H1 (cell line): ENCODE results near the gene CDC73. TPM values are rescaled to one million over a fixed set of nuclear protein-coding genes. Genes with fewer than 3 reads are reported as not detected.

ENCODE experiments used
- BACH1 ChIP-seq: IDR thresholded peaks from 2 replicates; pipeline ENCODE4 v1.6.1; 2012; ENCODE audit warnings: low read length, improper control_type of control experiment
- BRCA1 ChIP-seq: IDR thresholded peaks from 2 replicates; pipeline ENCODE4 v1.6.1; 2012; ENCODE audit warnings: low read depth, low read length, improper control_type of control experiment
- CBX8 ChIP-seq: fragments of 300-800, 300-1000 bp; sonication (generic); IDR thresholded peaks from 2 replicates; pipeline ENCODE4 v1.7.1; 2016; ENCODE audit warnings: low read depth, low read length, borderline replicate concordance
- CEBPB ChIP-seq: IDR thresholded peaks from 2 replicates; pipeline ENCODE4 v1.6.1; 2012; ENCODE audit warnings: low read depth, low read length
- CHD2 ChIP-seq: IDR thresholded peaks from 2 replicates; pipeline ENCODE4 v1.6.1; 2012; ENCODE audit warnings: low read length, improper control_type of control experiment
- CREB1 ChIP-seq: IDR thresholded peaks from 2 replicates; pipeline ENCODE4 v1.6.1; 2012; ENCODE audit warnings: inconsistent platforms
- E2F6 ChIP-seq: IDR thresholded peaks from 2 replicates; pipeline ENCODE4 v1.6.1; 2012; ENCODE audit warnings: inconsistent platforms
- EGR1 ChIP-seq: IDR thresholded peaks from 2 replicates; pipeline ENCODE4 v1.6.1; 2011; ENCODE audit warnings: low read depth, low read length, borderline replicate concordance
- EZH2 ChIP-seq: fragments of 200-600 bp; sonication (generic); IDR thresholded peaks from 2 replicates; pipeline ENCODE4 v1.7.1; 2012; ENCODE audit warnings: low read depth, mild to moderate bottlenecking, moderate library complexity, low read length, inconsistent platforms; ENCODE audit not compliant: severe bottlenecking
- HDAC6 ChIP-seq: IDR thresholded peaks from one replicate; pipeline ENCODE4 v1.7.1; 2012; ENCODE audit warnings: low read depth, mild to moderate bottlenecking, inconsistent platforms, low read length, moderate library complexity
- POLR2AphosphoS5 ChIP-seq: IDR thresholded peaks from 2 replicates; pipeline ENCODE4 v1.6.1; 2011; ENCODE audit warnings: low read depth, low read length
- POU5F1 ChIP-seq: IDR thresholded peaks from 2 replicates; pipeline ENCODE4 v1.6.1; 2011; ENCODE audit warnings: low read depth, mild to moderate bottlenecking, low read length, moderate library complexity
- RFX5 ChIP-seq: IDR thresholded peaks from 2 replicates; pipeline ENCODE4 v1.6.1; 2011; ENCODE audit warnings: low read depth, low read length, improper control_type of control experiment, borderline replicate concordance
- RXRA ChIP-seq: IDR thresholded peaks from 2 replicates; pipeline ENCODE4 v1.6.1; 2011; ENCODE audit warnings: low read depth, mild to moderate bottlenecking, low read length, moderate library complexity; ENCODE audit not compliant: insufficient read depth
- SAP30 ChIP-seq: fragments of 300-600 bp; sonication (generic); IDR thresholded peaks from 2 replicates; pipeline ENCODE4 v1.7.1; 2012; ENCODE audit warnings: low read length, moderate library complexity, mild to moderate bottlenecking, inconsistent platforms; ENCODE audit not compliant: insufficient read depth, insufficient replicate concordance
- SIRT6 ChIP-seq: IDR thresholded peaks from one replicate; pipeline ENCODE4 v1.7.1; 2012; ENCODE audit warnings: low read length, inconsistent platforms
- SP1 ChIP-seq: IDR thresholded peaks from 2 replicates; pipeline ENCODE4 v1.6.1; 2011; ENCODE audit warnings: low read depth, low read length
- TCF12 ChIP-seq: IDR thresholded peaks from 2 replicates; pipeline ENCODE4 v1.6.1; 2011; ENCODE audit warnings: low read depth, mild to moderate bottlenecking, low read length
- YY1 ChIP-seq: IDR thresholded peaks from 2 replicates; pipeline ENCODE4 v1.6.1; 2011; ENCODE audit warnings: low read depth, mild to moderate bottlenecking, low read length
- ZNF274 ChIP-seq: IDR thresholded peaks from 2 replicates; pipeline ENCODE4 v1.7.0; 2012; ENCODE audit warnings: low read length, borderline replicate concordance; ENCODE audit errors: extremely low read depth
- polyA plus RNA-seq, 7 experiments: library from polyadenylated mRNA; depleted of rRNA in 3 of 7; stranded (reverse) in 5 of 7; unstranded in 2 of 7; fragments of >200 nt in 5 of 7; fragments of 200-250 nt in 2 of 7; gene quantifications; 1 replicate in 5 of 7; 2 replicates in 1 of 7; 4 replicates in 1 of 7; pipeline versions ENCODE4 v1.2.1 to v1.2.3, GENCODE V29; 2011 to 2013; ENCODE audit warnings: missing spikeins in 2 of 7, mixed read lengths in 2 of 7
- total RNA-seq: library from RNA; stranded (reverse); fragmentation: NEBNext Ultra II Directional; extraction: Animal tissue kit (Norgen Biotek cat#: 25700); gene quantifications from 2 replicates; pipeline ENCODE4 v1.2.1, GENCODE V29; 2021
- TF ChIP-seq, protein P1 (sequence below): IDR thresholded peaks from 2 replicates; pipeline ENCODE4 v1.6.1; 2011; ENCODE audit warnings: low read depth, mild to moderate bottlenecking, low read length; ENCODE audit not compliant: insufficient read depth
- TF ChIP-seq, protein P2 (sequence below): IDR thresholded peaks from 2 replicates; pipeline ENCODE4 v1.6.1; 2012; ENCODE audit warnings: low read length, inconsistent platforms

The CDC73 gene
- total and polyA plus RNA-seq, 2 of the 8 experiments (the other 6 are each of a cell fraction or from before 2014, with no cell fraction given) = 9.8 to 64.0 TPM

DNA sequence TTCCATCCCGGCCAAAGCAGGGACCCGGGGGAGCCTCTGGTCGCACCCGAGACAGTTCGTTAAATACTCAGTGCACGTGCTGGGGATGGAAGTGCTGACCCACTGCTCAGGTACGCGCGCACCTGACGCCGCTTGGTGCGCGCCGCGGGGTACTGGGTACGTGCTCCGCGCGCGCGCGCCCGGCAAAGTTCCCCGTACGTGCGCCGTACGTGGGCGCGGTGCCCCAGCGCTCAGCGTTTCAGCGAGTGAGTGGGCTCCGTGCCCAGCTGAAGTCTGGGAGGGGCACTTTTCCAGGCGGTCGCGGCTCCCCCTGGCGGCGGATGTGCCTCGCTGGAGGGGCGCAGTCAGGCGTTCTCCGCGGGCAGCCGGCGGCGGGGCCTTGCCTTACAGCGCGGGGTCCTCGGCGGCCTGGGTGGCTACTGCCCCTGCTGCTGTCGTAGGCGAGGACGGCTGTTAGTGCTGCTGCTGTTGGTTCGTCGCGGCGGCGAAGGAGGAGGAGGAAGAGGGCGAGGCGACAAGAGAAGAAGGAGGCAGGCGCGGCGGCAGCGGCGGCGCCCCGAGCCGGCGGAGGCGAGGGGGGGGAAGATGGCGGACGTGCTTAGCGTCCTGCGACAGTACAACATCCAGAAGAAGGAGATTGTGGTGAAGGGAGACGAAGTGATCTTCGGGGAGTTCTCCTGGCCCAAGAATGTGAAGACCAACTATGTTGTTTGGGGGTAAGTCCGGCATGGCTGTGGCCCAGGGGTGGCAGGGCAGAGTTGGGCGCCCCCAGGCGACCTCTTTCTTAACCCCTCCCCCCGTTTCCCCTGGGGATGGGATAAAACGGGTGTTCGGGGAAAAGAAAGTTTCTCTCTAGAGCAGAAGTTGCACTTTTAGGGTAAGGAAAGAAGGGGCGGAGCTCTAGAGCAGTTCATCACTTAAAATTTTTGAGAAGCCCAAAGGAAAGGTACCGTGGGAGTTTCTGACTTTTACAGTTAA is at the start of gene CDC73 (continued):
- TF ChIP-seq ZNF274 (no peak), E2F6 (peak; percentile 93), POU5F1 (no peak), BACH1 (peak; percentile 96), CEBPB (no peak), RXRA (no peak), SIRT6 (no peak), CREB1 (0 out of 2 replicates have a peak, but pooled peaks have one; percentile 69), CHD2 (no peak), POLR2AphosphoS5 (peak; percentile 91), EGR1 (peak; percentile 71), BRCA1 (no peak), SAP30 (peak; percentile 10), YY1 (peak; percentile 78), EZH2 (no peak), HDAC6 (no peak), CBX8 (no peak), TCF12 (no peak), SP1 (no peak), RFX5 (no peak)
- TF ChIP-seq, protein P1, sequence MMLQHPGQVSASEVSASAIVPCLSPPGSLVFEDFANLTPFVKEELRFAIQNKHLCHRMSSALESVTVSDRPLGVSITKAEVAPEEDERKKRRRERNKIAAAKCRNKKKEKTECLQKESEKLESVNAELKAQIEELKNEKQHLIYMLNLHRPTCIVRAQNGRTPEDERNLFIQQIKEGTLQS = no peak
- TF ChIP-seq, protein P2, sequence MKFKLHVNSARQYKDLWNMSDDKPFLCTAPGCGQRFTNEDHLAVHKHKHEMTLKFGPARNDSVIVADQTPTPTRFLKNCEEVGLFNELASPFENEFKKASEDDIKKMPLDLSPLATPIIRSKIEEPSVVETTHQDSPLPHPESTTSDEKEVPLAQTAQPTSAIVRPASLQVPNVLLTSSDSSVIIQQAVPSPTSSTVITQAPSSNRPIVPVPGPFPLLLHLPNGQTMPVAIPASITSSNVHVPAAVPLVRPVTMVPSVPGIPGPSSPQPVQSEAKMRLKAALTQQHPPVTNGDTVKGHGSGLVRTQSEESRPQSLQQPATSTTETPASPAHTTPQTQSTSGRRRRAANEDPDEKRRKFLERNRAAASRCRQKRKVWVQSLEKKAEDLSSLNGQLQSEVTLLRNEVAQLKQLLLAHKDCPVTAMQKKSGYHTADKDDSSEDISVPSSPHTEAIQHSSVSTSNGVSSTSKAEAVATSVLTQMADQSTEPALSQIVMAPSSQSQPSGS = no peak
